Naive thymus-derived CD4-positive, alpha-beta T cell (primary cell): ENCODE measurements around the gene RGL4. TPM values are rescaled to one million over a fixed set of nuclear protein-coding genes. Genes with fewer than 3 reads are reported as not detected.
"Not testable (repeated sequence)": the region's sequence is repeated elsewhere in the genome, so short reads cannot be mapped to it uniquely, and the experiment has no call there.

ENCODE experiments used
- ATAC-seq: fragments of 150-1000 bp; cut with Tn5 transposase; 2 replicates; pipeline ENCODE4 v1.10.0; 2021; ENCODE audit warnings: mild to moderate bottlenecking, moderate library complexity
- CTCF ChIA-PET: fragments of 350-600 bp; sonication (Branson Sonifier 250); formaldehyde crosslinking; loops from one replicate; lab custom pipeline; 2021; ENCODE audit warnings: antibody characterized with exemption; lab: Charles Lee
- POLR2A ChIA-PET: fragments of 350-600 bp; sonication (Branson Sonifier 250); formaldehyde crosslinking; loops from one replicate; lab custom pipeline; 2021; ENCODE audit warnings: antibody characterized with exemption, inconsistent platforms; lab: Charles Lee
- DNase-seq, 9 donors: peaks; one replicate each; pipeline versions ENCODE4 v3.0.0 to v3.0.0-alpha.2; 2020 to 2022; ENCODE audit warnings: mixed read lengths in 1 of 9
- H3K27ac ChIP-seq: one replicate; pipeline ENCODE4 v1.7.0; 2013; ENCODE audit warnings: mild to moderate bottlenecking, low read depth, low read length, moderate library complexity
- H3K27me3 ChIP-seq, 2 donors: one replicate each; pipeline ENCODE4 v1.7.0; 2013; ENCODE audit warnings: low read length in 2 of 2, mild to moderate bottlenecking in 2 of 2, moderate library complexity in 2 of 2; ENCODE audit not compliant: control insufficient read depth in 2 of 2, insufficient read depth in 2 of 2
- H3K36me3 ChIP-seq, 3 experiments: 1 replicate in 2 of 3; 2 replicates in 1 of 3; pipeline ENCODE4 v1.7.0; 2013; ENCODE audit warnings: low read length in 3 of 3, mild to moderate bottlenecking in 3 of 3, moderate library complexity in 1 of 3; ENCODE audit not compliant: insufficient read depth in 3 of 3, control insufficient read depth in 2 of 3
- H3K4me1 ChIP-seq, 2 donors: one replicate each; pipeline ENCODE4 v1.7.0; 2013; ENCODE audit warnings: low read length in 2 of 2, mild to moderate bottlenecking in 2 of 2, moderate library complexity in 1 of 2; ENCODE audit not compliant: control insufficient read depth in 2 of 2, insufficient read depth in 2 of 2
- H3K4me3 ChIP-seq: 2 replicates; pipeline ENCODE4 v1.7.0; 2013; ENCODE audit warnings: mild to moderate bottlenecking, low read length
- H3K9me3 ChIP-seq, 3 experiments: 1 replicate in 2 of 3; 2 replicates in 1 of 3; pipeline ENCODE4 v1.7.0; 2013; ENCODE audit warnings: low read length in 3 of 3; ENCODE audit not compliant: control insufficient read depth in 2 of 3
- H3K27ac Mint-ChIP-seq, 9 donors: one replicate each; pipeline ENCODE4 v1.8.0; 2020 to 2022; ENCODE audit warnings: mixed read lengths in 9 of 9, mild to moderate bottlenecking in 8 of 9, moderate library complexity in 5 of 9, inconsistent platforms in 2 of 9
- H3K27me3 Mint-ChIP-seq, 5 donors: one replicate each; pipeline ENCODE4 v1.8.0; 2021 to 2022; ENCODE audit warnings: mixed read lengths in 5 of 5, mild to moderate bottlenecking in 1 of 5
- H3K36me3 Mint-ChIP-seq, 5 donors: one replicate each; pipeline ENCODE4 v1.8.0; 2020 to 2022; ENCODE audit warnings: mixed read lengths in 5 of 5, mild to moderate bottlenecking in 3 of 5, inconsistent platforms in 1 of 5
- H3K4me1 Mint-ChIP-seq, 7 donors: one replicate each; pipeline ENCODE4 v1.8.0; 2020 to 2022; ENCODE audit warnings: mixed read lengths in 7 of 7, mild to moderate bottlenecking in 3 of 7, inconsistent platforms in 1 of 7
- H3K4me3 Mint-ChIP-seq, 10 donors: one replicate each; pipeline ENCODE4 v1.8.0; 2020 to 2022; ENCODE audit warnings: mild to moderate bottlenecking in 10 of 10, mixed read lengths in 10 of 10, moderate library complexity in 6 of 10, inconsistent platforms in 2 of 10
- H3K9me3 Mint-ChIP-seq, 11 donors: one replicate each; pipeline ENCODE4 v1.8.0; 2020 to 2022; ENCODE audit warnings: mixed read lengths in 11 of 11, mild to moderate bottlenecking in 4 of 11, inconsistent platforms in 1 of 11, moderate library complexity in 1 of 11
- intact Hi-C, 2 donors: fragments of 100-400 bp; cut with micrococcal nuclease; formaldehyde crosslinking; loops; one replicate each; pipeline ENCODE4 v1.15.1; 2023
- polyA plus RNA-seq, 2 donors: library from polyadenylated mRNA; unstranded; fragments of 300-500 nt; fragmentation: Illumina TruSeq; gene quantifications; one replicate each; pipeline ENCODE4 v1.2.3, GENCODE V29; 2021
- total RNA-seq, 6 experiments: library from RNA in 5 of 6; stranded (reverse) in 5 of 6; gene quantifications; 1 replicate in 5 of 6; 2 replicates in 1 of 6; pipeline ENCODE4 v1.2.3 and lab custom pipeline; 2021 to 2026

Gene RGL4
- total and polyA plus RNA-seq, 7 experiments from 2014 or later = 13.8 to 95.0 (median 23.4) TPM

GRCh38 chr22:23673050-23673620 lies 17.7 kb upstream of the RGL4 start:
- H3K27ac ChIP-seq = no peak overlapping the region
- DNase-seq (no peak), ATAC-seq (no peak)
- POLR2A ChIA-PET = no interaction called here
- H3K36me3 ChIP-seq = peaks cover 0 to 7% (median 0%) of the 10 kb centered on the region in 3 experiments
- no peaks in the 10 kb centered on the region for H3K27me3 ChIP-seq
- Mint-ChIP-seq H3K4me1 (peaks cover 0 to 29% (median 7%) of the 10 kb centered on the region in 7 donors), H3K27me3 (no peaks in the 10 kb centered on the region), H3K27ac (peak overlapping the region in 2 of 9 donors; percentile 39 to 51), H3K9me3 (peaks cover 0 to 2% (median 0%) of the 10 kb centered on the region in 11 donors), H3K36me3 (peaks cover 0 to 7% (median 0%) of the 10 kb centered on the region in 5 donors), H3K4me3 (no peak overlapping the region)
- CTCF ChIA-PET = interaction anchor here (0.9 kb wide), 1 partner anchor 21 kb away, joined by 3 read pairs; no protein-coding TSS in a partner anchor
- no peaks in the 10 kb centered on the region for H3K9me3 ChIP-seq
- H3K4me1 ChIP-seq = peaks cover 0 to 9% of the 10 kb centered on the region in 2 donors
- H3K4me3 ChIP-seq = no peak overlapping the region
- intact Hi-C loops = loop anchor here in 1 of 2 donors (2.0 to 10.0 kb wide), 2 partner anchors 22 to 932 kb away; partner anchors contain the start of gene GGT1

GRCh38 chr22:23673826-23674690 lies 16.8 kb upstream of the RGL4 start:
- no peak for DNase-seq
- Mint-ChIP-seq H3K27me3 (no peaks in the 10 kb centered on the region), H3K27ac (peak overlapping the region in 3 of 9 donors; percentile 30 to 52 (median 47)), H3K4me3 (no peak overlapping the region), H3K4me1 (peaks cover 0 to 29% (median 8%) of the 10 kb centered on the region in 7 donors), H3K9me3 (no peaks in the 10 kb centered on the region), H3K36me3 (peaks cover 0 to 5% (median 0%) of the 10 kb centered on the region in 5 donors)
- ChIA-PET CTCF (no interaction called here), POLR2A (interaction anchor here (0.6 kb wide), 1 partner anchor 17 kb away, joined by 7 read pairs; no protein-coding TSS in a partner anchor)
- H3K4me1 ChIP-seq = peaks cover 0 to 9% of the 10 kb centered on the region in 2 donors
- no peak overlapping the region for H3K27ac ChIP-seq
- H3K9me3 ChIP-seq = no peaks in the 10 kb centered on the region
- intact Hi-C loops = loop anchor here in 1 of 2 donors (2.0 to 10.0 kb wide), 2 partner anchors 23 to 931 kb away; partner anchors contain the start of gene GGT1
- no peak overlapping the region for H3K4me3 ChIP-seq
- peaks cover 0 to 7% (median 0%) of the 10 kb centered on the region in 3 experiments for H3K36me3 ChIP-seq
- H3K27me3 ChIP-seq = no peaks in the 10 kb centered on the region
- ATAC-seq = no peak

- H3K4me1 Mint-ChIP-seq = peaks cover 0 to 29% (median 8%) of the 10 kb centered on the region in 7 donors
- intact Hi-C loops = loop anchor here in 1 of 2 donors (10.0 kb wide), 1 partner anchor 930 kb away; the partner anchor contains the start of gene GGT1
- DNase-seq, H3K36me3 Mint-ChIP-seq, ATAC-seq, H3K9me3 Mint-ChIP-seq, H3K36me3 ChIP-seq, H3K27me3 Mint-ChIP-seq, H3K9me3 ChIP-seq, H3K4me3 ChIP-seq, H3K4me1 ChIP-seq, H3K27me3 ChIP-seq, POLR2A ChIA-PET, H3K27ac ChIP-seq, CTCF ChIA-PET, H3K4me3 Mint-ChIP-seq: not testable (repeated sequence)
- H3K27ac Mint-ChIP-seq = peak overlapping the region in 2 of 9 donors; percentile 39 to 43
Measured at GRCh38 chr22:23674886-23675501, 15.8 kb upstream of the RGL4 start.

GRCh38 chr22:23675502-23676415 lies 15.1 kb upstream of the RGL4 start:
- Mint-ChIP-seq H3K9me3 (no peaks in the 10 kb centered on the region), H3K27me3 (no peaks in the 10 kb centered on the region), H3K27ac (no peak overlapping the region), H3K4me1 (peaks cover 0 to 29% (median 8%) of the 10 kb centered on the region in 7 donors), H3K4me3 (no peak overlapping the region), H3K36me3 (peaks cover 4 to 14% (median 4%) of the 10 kb centered on the region in 5 donors)
- no peaks in the 10 kb centered on the region for H3K9me3 ChIP-seq
- DNase-seq (no peak), ATAC-seq (peak; percentile 80)
- H3K36me3 ChIP-seq = peaks cover 0 to 8% (median 0%) of the 10 kb centered on the region in 3 experiments
- H3K27ac ChIP-seq = no peak overlapping the region
- CTCF ChIA-PET = no interaction called here
- intact Hi-C loops = loop anchor here in 1 of 2 donors (10.0 kb wide), 1 partner anchor 929 kb away; the partner anchor contains the start of gene GGT1
- no peak overlapping the region for H3K4me3 ChIP-seq
- H3K27me3 ChIP-seq = no peaks in the 10 kb centered on the region
- H3K4me1 ChIP-seq = peaks cover 0 to 9% of the 10 kb centered on the region in 2 donors
- POLR2A ChIA-PET = no interaction called here

GRCh38 chr22:23676841-23677700 lies 13.7 kb upstream of the RGL4 start:
- CTCF ChIA-PET = interaction anchor here (0.6 kb wide), 1 partner anchor 291 kb away, joined by 3 read pairs; no protein-coding TSS in a partner anchor
- POLR2A ChIA-PET = interaction anchor here (0.7 to 1.1 kb wide), 2 partner anchors 18 to 924 kb away, joined by 3 read pairs; no protein-coding TSS in a partner anchor
- H3K4me1 Mint-ChIP-seq = peaks cover 0 to 29% (median 8%) of the 10 kb centered on the region in 7 donors

More at GRCh38 chr22:23676841-23677700, 13.7 kb upstream of the RGL4 start:
- not testable (repeated sequence) for H3K27ac ChIP-seq, H3K9me3 Mint-ChIP-seq, H3K4me3 ChIP-seq, H3K4me3 Mint-ChIP-seq, H3K4me1 ChIP-seq, H3K27me3 ChIP-seq, DNase-seq, ATAC-seq, H3K27me3 Mint-ChIP-seq, H3K9me3 ChIP-seq
- peaks cover 0 to 18% (median 0%) of the 10 kb centered on the region in 3 experiments for H3K36me3 ChIP-seq
- H3K36me3 Mint-ChIP-seq = peaks cover 4 to 21% (median 5%) of the 10 kb centered on the region in 5 donors
- intact Hi-C loops = loop anchor here in 1 of 2 donors (10.0 kb wide), 1 partner anchor 928 kb away; the partner anchor contains the start of gene GGT1
- H3K27ac Mint-ChIP-seq = peak overlapping the region in 2 of 9 donors; percentile 18 to 32
